AG09319 (cell line): ENCODE data around the gene VSX2.

Experiments
- DNase-seq: peaks from one replicate; pipeline ENCODE4 v3.0.0-alpha.2; 2010; ENCODE audit warnings: low read depth; ENCODE audit errors: extremely low read depth
- TF ChIP-seq, protein P1 (sequence below): IDR thresholded peaks from 2 replicates; pipeline ENCODE4 v1.5.1; 2011; ENCODE audit warnings: low read depth, mild to moderate bottlenecking, inconsistent platforms, low read length, moderate library complexity

VSX2 gene

DNA sequence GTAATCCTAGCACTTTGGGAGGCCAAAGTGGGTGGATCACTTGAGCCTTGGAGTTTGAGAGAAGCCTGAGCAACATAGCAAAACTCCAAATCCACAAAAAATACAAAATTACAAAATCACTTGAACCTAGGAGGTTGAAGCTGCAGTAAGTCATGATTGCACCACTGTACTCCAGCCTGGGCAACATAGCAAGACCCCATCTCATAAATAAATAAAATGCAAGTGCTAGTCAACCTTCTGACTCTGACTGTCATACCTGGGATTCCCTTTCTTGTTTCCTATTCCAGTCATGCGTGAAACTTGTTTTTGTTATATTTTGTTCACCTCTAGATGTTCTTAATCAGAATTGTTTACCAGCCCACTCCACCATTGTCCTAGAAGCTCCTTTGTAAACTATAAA is 32.1 kb downstream of the VSX2 start:
- no peak for DNase-seq
- TF ChIP-seq, protein P1, sequence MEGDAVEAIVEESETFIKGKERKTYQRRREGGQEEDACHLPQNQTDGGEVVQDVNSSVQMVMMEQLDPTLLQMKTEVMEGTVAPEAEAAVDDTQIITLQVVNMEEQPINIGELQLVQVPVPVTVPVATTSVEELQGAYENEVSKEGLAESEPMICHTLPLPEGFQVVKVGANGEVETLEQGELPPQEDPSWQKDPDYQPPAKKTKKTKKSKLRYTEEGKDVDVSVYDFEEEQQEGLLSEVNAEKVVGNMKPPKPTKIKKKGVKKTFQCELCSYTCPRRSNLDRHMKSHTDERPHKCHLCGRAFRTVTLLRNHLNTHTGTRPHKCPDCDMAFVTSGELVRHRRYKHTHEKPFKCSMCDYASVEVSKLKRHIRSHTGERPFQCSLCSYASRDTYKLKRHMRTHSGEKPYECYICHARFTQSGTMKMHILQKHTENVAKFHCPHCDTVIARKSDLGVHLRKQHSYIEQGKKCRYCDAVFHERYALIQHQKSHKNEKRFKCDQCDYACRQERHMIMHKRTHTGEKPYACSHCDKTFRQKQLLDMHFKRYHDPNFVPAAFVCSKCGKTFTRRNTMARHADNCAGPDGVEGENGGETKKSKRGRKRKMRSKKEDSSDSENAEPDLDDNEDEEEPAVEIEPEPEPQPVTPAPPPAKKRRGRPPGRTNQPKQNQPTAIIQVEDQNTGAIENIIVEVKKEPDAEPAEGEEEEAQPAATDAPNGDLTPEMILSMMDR, result no peak

DNA sequence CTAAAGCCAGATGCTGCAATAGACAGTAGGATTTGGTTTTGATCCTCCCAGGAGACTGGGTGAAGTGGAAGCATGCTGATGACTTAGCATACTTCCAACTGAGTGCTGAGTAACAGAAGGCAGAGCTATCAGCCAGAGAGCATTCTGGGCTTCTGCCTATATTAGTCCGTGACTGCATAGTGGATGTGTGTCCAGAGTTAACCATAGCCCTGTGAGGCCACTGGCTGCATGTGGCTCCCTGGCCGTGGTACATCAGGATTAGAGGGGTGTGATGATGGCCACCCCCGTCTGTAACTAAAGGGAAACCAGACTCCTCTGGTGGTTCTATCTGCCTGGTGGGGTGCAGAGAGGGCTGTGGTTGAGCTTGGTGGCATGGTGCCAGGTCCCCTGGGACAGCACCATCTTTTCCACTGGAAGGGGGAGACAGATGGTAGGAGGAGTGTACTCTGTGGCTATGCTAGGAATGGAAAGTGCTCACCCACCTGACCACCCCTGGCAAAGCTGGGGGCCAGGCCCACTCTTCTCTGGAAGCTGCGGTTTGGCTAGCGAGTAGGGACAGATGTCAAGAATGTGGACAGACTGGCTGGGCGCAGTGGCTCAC is 36.1 kb downstream of the VSX2 start:
- DNase-seq, result peak; percentile 52
- TF ChIP-seq, protein P1, result no peak

DNA sequence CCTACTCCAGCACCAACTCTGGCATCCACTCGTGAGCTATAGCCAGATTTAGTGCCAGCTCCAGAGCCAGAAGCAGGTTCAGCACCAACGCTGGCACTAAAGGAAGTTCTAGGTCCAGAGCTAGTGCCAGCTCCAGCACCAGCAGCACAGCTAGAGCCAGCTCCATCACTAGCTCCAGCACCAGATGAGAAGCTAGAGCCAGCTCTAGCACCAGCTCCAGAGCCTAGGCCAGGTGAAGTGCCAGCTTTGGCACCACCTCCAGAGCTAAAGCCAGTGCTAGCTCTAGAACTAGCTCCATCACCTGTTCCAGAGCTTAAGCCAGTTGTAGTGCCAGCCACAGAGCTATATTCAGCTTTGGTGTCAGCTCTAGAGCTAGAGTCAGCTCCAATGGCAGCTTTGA is 38.8 kb downstream of the VSX2 start:
- TF ChIP-seq, protein P1, result no peak
- no peak for DNase-seq

DNA sequence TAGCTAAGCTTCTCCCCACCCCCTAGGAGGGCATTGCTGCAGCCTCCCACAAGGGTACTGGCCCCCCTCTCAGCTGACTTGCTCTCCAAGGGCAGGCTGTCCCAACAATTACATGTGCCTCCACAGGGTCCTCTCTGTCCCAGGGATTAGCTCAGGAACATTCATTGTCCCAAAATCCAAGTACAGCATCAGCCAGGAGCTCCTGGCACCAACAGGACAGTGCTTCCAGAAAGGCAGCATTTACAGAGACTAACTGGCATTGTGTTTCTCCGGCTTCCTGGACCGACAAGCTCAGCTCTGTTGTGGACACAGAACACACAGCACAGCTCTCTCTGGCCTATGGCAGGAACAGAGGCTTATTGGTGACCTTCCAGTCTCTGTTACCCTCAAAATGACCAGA is 41.8 kb downstream of the VSX2 start:
- DNase-seq, result no peak
- TF ChIP-seq, protein P1, result no peak

DNA sequence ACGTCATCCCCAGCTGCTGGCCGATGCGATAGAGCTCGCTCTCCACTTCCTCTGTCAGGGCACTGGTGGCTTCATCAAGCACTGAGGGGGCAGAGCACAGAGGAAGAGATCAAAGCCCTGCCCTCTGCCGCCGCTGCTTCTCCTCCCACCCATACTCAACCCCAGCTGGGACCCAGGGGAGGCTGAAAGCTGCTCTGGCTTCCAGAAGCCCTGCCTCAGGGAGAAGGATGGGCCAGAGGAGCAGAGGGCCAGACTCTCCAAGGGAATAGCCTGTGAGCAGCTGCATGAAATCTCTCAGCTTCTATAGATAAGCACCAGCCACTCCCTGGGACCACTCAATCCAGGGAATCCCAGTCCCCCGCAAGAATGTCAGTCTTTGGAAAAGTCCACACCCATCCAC is 47.5 kb downstream of the VSX2 start:
- TF ChIP-seq, protein P1, result no peak
- DNase-seq, result no peak

DNA sequence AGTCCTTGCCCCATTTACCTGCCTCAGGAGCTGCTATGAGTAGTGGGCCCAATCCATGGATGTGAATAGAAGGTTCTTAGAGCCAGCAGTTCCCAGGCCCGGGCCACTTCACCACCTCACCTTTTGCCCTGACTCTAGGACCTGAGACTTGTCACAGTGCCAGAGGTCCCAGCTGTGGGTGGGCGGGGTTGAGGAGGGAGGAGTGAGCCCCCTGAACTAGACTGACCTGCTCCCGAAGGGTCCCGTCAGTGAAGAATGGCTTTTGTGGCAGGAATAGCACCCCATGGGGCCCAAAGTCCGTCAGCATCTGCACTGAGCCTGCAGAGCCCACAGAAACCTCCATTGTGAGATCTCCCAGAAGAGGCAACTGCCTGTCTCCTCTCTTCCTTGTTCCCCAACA is 50.6 kb downstream of the VSX2 start:
- no peak for DNase-seq
- TF ChIP-seq, protein P1, result no peak

DNA sequence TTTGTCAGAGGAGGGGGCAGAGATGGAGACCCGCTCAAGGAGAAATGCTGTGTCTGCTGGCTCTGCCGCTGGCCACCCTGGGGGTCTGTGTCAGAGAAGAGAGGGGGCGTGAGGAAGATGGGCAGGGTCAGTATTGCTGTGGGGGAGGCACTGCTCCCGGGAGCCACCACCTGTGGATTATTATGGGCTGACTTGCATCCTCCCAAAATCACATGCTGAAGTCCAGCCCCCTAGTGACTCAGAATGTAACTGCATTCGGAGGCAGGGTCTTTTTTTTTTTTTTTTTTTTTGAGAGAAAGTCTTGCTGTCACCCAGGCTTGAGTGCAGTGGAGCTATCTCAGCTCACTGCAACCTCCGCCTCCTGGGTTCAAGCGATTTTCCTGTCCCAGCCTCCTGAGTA is 51.2 kb downstream of the VSX2 start:
- TF ChIP-seq, protein P1, result peak; percentile 45

More for the DNA sequence above, 51.2 kb downstream of the VSX2 start:
- no peak for DNase-seq
